GM12875 (cell line): Measurements from ENCODE around the gene ERC2.
"Not testable (repeated sequence)": the region's sequence is repeated elsewhere in the genome, so short reads cannot be mapped to it uniquely, and the experiment has no call there.

Experiments used
- H3K4me3 ChIP-seq: one replicate; pipeline ENCODE4 v1.5.1; 2011; ENCODE audit warnings: low read depth, low read length, control low read depth
- TF ChIP-seq, protein P1 (sequence below): IDR thresholded peaks from 2 replicates; pipeline ENCODE4 v1.5.1; 2011; ENCODE audit warnings: low read depth, mild to moderate bottlenecking, control low read depth, inconsistent platforms, low read length, moderate library complexity, borderline replicate concordance; ENCODE audit not compliant: insufficient read depth

The ERC2 gene

DNA sequence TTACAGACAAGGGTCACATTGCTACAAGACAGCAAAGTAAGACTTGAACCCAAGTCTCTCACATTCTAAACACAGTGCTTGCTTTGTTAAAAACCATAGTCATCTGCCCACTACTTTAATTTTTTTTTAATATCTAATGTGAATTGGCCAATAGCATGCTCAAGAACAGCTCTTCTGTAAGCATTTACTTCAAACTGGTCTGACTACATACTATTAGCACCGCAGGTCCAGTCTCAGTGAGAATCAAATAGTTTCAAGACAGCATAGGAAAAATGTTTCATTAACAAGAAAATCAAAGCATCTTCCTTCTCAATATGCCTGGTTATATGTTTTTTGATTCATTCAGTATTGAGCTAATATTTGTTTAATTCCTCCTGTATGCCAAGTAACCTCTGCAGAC, 419.9 kb downstream of the ERC2 start:
- TF ChIP-seq, protein P1, sequence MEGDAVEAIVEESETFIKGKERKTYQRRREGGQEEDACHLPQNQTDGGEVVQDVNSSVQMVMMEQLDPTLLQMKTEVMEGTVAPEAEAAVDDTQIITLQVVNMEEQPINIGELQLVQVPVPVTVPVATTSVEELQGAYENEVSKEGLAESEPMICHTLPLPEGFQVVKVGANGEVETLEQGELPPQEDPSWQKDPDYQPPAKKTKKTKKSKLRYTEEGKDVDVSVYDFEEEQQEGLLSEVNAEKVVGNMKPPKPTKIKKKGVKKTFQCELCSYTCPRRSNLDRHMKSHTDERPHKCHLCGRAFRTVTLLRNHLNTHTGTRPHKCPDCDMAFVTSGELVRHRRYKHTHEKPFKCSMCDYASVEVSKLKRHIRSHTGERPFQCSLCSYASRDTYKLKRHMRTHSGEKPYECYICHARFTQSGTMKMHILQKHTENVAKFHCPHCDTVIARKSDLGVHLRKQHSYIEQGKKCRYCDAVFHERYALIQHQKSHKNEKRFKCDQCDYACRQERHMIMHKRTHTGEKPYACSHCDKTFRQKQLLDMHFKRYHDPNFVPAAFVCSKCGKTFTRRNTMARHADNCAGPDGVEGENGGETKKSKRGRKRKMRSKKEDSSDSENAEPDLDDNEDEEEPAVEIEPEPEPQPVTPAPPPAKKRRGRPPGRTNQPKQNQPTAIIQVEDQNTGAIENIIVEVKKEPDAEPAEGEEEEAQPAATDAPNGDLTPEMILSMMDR, result no peak
- no peak overlapping the region for H3K4me3 ChIP-seq

DNA sequence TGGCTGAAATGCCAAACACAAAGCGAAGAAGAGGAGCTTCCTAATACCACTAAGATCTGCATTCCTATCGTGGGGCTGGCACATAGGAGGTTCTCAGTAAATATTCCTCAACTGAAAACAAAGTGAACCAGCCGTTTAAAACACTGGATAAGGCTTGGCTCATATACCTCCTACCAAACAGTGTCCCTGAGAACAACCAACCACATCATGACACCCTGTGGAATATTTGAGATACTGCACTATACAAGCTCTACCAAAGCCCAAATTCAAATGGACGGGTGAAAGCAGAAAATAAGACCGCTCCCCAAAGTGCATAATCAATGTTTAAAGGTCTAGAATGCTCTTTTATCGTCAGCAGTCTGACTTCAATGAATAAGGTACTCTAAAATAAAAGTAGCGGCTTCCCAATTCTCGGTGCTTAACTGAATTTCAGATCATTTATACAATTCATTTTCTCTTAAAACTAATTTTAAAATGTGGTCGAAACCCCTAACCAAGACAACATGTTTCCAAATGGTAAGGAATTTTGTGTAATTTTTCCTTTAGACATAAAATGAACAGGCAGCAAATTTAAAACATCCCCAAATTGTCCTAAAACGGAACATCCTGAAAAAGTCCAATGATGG, 425.8 kb downstream of the ERC2 start:
- no peak overlapping the region for H3K4me3 ChIP-seq
- TF ChIP-seq, protein P1, result no peak

DNA sequence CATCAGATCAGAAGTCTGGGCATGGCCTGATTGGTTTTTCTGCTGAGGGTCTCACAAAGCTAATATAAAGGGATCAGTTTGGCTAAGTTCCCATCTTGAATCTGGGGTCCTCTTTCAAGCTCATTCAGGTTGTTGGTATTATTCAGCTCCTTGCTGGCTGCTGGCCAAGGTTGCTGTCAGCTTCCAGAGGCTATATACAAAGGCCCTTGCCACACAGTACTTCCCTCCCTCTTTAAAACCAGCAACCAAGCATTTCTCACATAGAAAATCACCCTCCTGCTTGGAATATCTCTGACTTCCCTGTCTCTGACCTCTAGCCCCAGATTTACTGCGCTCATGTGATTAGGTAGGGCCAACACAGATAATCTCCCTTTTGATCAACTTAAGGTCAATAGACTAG, 442.9 kb downstream of the ERC2 start:
- TF ChIP-seq, protein P1, result no peak
- H3K4me3 ChIP-seq, result no peak overlapping the region

DNA sequence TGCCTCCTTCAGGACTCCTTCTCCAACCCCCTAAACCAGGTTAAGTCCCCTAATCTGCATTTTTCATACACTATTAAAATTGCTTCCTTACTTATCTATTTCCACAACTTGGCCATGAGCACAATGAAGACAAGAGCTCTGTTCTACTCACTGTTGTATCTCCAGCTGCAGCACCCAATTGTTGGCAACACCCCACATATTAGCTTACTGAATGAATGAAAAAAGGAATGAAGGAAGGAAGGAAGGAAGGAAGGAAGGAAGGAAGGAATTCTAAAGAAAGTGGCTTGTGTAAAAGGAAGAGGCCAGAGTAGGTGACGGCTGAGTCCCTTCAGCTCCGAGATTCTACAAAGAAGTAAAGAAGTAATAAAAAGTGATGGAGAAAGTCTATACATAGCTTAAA, 444.7 kb downstream of the ERC2 start:
- TF ChIP-seq, protein P1, result no peak
- no peak overlapping the region for H3K4me3 ChIP-seq

DNA sequence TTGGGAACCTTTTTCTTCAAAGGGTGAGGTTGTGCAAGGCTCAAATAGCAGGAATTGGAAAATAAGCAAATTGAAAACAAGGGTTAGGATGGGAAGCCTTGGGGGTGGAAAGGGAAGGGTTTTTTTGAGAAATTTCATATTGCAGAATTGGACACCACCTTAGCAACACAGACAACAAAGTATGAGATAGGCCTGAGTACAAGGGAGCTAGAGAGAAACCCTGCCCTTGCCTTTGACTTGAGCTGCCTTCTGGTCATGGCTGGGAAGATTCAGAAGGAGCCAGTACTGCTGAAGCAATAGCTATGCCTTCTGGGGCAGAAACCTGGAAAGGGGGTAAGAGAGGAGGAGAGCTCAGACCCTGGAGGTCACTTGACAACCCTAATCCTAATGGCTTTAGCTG, 445.6 kb downstream of the ERC2 start:
- TF ChIP-seq, protein P1, result no peak
- H3K4me3 ChIP-seq, result no peak overlapping the region

DNA sequence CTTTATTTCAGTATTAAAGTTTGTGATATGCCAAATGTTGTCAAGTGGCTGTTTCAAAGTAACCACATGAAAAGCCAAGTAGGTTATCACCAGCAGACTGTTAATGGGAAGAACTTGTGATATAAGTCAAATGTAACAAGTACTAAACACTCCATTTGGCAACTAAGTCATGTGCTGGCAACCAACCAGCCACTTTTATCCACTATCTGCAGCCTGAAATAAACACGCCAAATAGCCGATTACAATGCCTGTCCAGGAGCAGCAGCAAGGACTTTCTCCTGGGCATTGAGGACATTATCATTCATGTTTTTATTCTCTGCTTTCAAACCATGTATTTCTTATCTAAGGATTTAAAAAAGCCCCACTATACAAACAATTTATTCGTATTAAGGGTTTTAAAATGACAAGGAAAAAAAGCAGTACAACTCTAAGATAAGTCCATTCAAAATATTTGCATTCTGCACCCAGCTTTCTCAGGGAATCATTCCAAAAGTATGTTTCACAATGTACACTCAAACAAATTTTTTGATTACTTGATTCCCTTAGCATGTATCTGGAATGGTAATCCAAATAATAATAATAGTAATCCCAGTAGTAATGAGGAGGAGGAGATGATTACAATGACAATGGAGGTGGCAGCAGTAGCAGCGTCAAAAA, 448.6 kb downstream of the ERC2 start:
- TF ChIP-seq, protein P1, result no peak
- no peak overlapping the region for H3K4me3 ChIP-seq

DNA sequence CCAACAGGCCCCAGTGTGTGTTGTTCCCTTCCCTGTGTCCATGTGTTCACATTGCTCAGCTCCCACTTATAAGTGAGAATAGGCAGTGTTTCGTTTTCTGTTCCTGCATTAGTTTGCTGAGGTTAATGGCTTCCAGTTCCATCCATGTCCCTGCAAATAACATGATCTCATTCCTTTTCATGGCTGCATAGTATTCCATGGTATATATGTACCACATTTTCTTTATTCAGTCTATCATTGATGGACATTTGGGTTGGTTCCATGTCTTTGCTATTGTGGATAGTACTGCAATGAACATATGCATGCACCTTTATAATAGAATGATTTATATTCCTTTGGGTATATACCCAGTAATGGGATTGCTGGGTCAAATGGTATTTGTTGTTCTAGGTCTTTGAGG, 452.9 kb downstream of the ERC2 start:
- H3K4me3 ChIP-seq, result not testable (repeated sequence)
